Esophagus squamous epithelium (tissue), 5 donors: Measurements from ENCODE around the gene C4orf33. TPM values are rescaled to one million over a fixed set of nuclear protein-coding genes. Genes with fewer than 3 reads are reported as not detected.

Experiments
- DNase-seq: peaks from one replicate; lab custom pipeline; 2025; lab: John Stamatoyannopoulos, UW
- H3K27ac ChIP-seq, 4 donors: fragments of 200-600 bp; sonication (generic); one replicate each; pipeline ENCODE4 v1.5.1; 2016 to 2019; ENCODE audit warnings: mild to moderate bottlenecking in 1 of 4
- H3K27me3 ChIP-seq, 4 donors: fragments of 200-600 bp; sonication (generic); 1 replicate in 3 of 4; 2 replicates in 1 of 4; pipeline versions ENCODE4 v1.5.1 to v1.6.0; 2017 to 2021; ENCODE audit warnings: antibody characterized with exemption in 1 of 4
- H3K36me3 ChIP-seq, 3 donors: fragments of 200-600 bp; sonication (generic); one replicate each; pipeline ENCODE4 v1.5.1; 2016 to 2019
- H3K4me1 ChIP-seq, 3 donors: fragments of 200-600 bp; sonication (generic); one replicate each; pipeline ENCODE4 v1.5.1; 2017 to 2019
- H3K4me3 ChIP-seq, 4 donors: fragments of 200-600 bp; sonication (generic); 1 replicate in 3 of 4; 2 replicates in 1 of 4; pipeline ENCODE4 v1.5.1; 2016 to 2019; ENCODE audit warnings: mild to moderate bottlenecking in 2 of 4, moderate library complexity in 1 of 4
- H3K9me3 ChIP-seq, 3 donors: fragments of 200-600 bp; sonication (generic); one replicate each; pipeline ENCODE4 v1.5.1; 2016 to 2019
- CTCF ChIP-seq, 6 experiments: fragments of 450-650 bp in 4 of 6; fragments of 200-600 bp in 2 of 6; sonication (generic) in 2 of 6; IDR thresholded peaks; one replicate each; pipeline ENCODE4 v1.5.1; 2016 to 2019; ENCODE audit warnings: antibody characterized with exemption in 6 of 6, mild to moderate bottlenecking in 4 of 6, moderate library complexity in 4 of 6
- POLR2A ChIP-seq, 4 donors: fragments of 450-650 bp; IDR thresholded peaks; one replicate each; pipeline ENCODE4 v1.6.1; 2017; ENCODE audit warnings: antibody characterized with exemption in 4 of 4, mild to moderate bottlenecking in 4 of 4, moderate library complexity in 3 of 4
- WGBS, 2 donors: methylation state at CpG; one replicate each; pipeline ENCODE4 v1.1.5; 2018; 5-methylcytosine and 5-hydroxymethylcytosine counted together
- intact Hi-C: fragments of 100-400 bp; cut with DNase I; formaldehyde crosslinking; loops from one replicate; pipeline ENCODE4 v1.15.0; 2022
- total RNA-seq, 4 donors: library from RNA; depleted of rRNA; stranded (reverse); fragments of >200 nt; gene quantifications; one replicate each; pipeline ENCODE4 v1.1.0, GENCODE V29; 2016
- donor health status: DM: yes; HTN: yes; CAD: no.

C4orf33 gene
- total RNA-seq, 4 donors from 2014 or later = 8.8 to 15.7 (median 10.8) TPM

GRCh38 chr4:129162450-129162849 lies 66.5 kb downstream of the C4orf33 start:
- DNase-seq = no peak
- Histone ChIP-seq H3K9me3 (no peaks in the 10 kb centered on the region), H3K36me3 (no peaks in the 10 kb centered on the region), H3K27ac (no peak overlapping the region), H3K27me3 (no peaks in the 10 kb centered on the region), H3K4me3 (no peak overlapping the region), H3K4me1 (no peaks in the 10 kb centered on the region)
- intact Hi-C loops = no loop called here
- TF ChIP-seq POLR2A (IDR thresholded peaks at IDR 0.05) = no peak
- TF ChIP-seq CTCF (IDR thresholded peaks at IDR 0.05) = no peak

GRCh38 chr4:129163427-129163826 lies 67.5 kb downstream of the C4orf33 start:
- no peak for TF ChIP-seq CTCF (IDR thresholded peaks at IDR 0.05)
- TF ChIP-seq POLR2A (IDR thresholded peaks at IDR 0.05) = no peak
- intact Hi-C loops = no loop called here
- Histone ChIP-seq H3K27ac (no peak overlapping the region), H3K27me3 (peaks cover 0 to 4% (median 0%) of the 10 kb centered on the region in 4 donors), H3K4me3 (no peak overlapping the region), H3K36me3 (no peaks in the 10 kb centered on the region), H3K9me3 (no peaks in the 10 kb centered on the region), H3K4me1 (no peaks in the 10 kb centered on the region)
- DNase-seq = no peak
- WGBS, 2 donors = 57 to 66% methylated on average over 3 of the region's 3 CpGs

- TF ChIP-seq CTCF (IDR thresholded peaks at IDR 0.05) = no peak
- TF ChIP-seq POLR2A (IDR thresholded peaks at IDR 0.05) = no peak
- no peak overlapping the region for H3K4me3 ChIP-seq
- no peak for DNase-seq
- no peaks in the 10 kb centered on the region for H3K9me3 ChIP-seq
- WGBS, 2 donors = 62 to 66% methylated on average over 3 of the region's 3 CpGs
- H3K27me3 ChIP-seq = peaks cover 0 to 4% (median 0%) of the 10 kb centered on the region in 4 donors
- intact Hi-C loops = no loop called here
- H3K4me1 ChIP-seq = no peaks in the 10 kb centered on the region
- H3K36me3 ChIP-seq = no peaks in the 10 kb centered on the region
- H3K27ac ChIP-seq = no peak overlapping the region
Observed at GRCh38 chr4:129164243-129164642, 68.3 kb downstream of the C4orf33 start.

Other genes with a start within 250 kb of the C4orf33 start
- 10 to 100 TPM in 3 of 4 donors, 1 to 10 TPM in 1; 6.7 to 19.1 (median 13.5) TPM for gene SCLT1, start 2.6 kb upstream of the C4orf33 start, total RNA-seq